ENCODE results near the gene FAM181A. TPM values are rescaled to one million over a fixed set of nuclear protein-coding genes. Genes with fewer than 3 reads are reported as not detected.
A peak's percentile ranks its signal among the peaks of the same experiment; 100 is the strongest.

The FAM181A gene
- total RNA-seq, 4 donors from 2014 or later: not detected

- H3K27ac ChIP-seq: peak overlapping the region; percentile 76 to 91 (median 85)
- TF ChIP-seq POLR2A (IDR thresholded peaks at IDR 0.05) (no peak), EP300 (IDR thresholded peaks at IDR 0.05; ENCODE audit: low read depth) (no peak), POLR2AphosphoS5 (IDR thresholded peaks at IDR 0.05) (no peak), CTCF (IDR thresholded peaks at IDR 0.05) (no peak)
- DNase-seq: no peak
Observed at GRCh38 chr14:93973607-93974006, 46.5 kb downstream of the FAM181A start.

GRCh38 chr14:93974299-93974698 lies 47.2 kb downstream of the FAM181A start:
- WGBS, 2 donors (ENCODE audit: low coverage in 1 of 2): 40 to 89% methylated on average over 1 to 6 of the region's 6 CpGs
- no peaks in the 10 kb centered on the region for H3K9me3 ChIP-seq
- DNase-seq: no peak
- no peak for TF ChIP-seq POLR2A (IDR thresholded peaks at IDR 0.05)
- no peak for TF ChIP-seq EP300 (IDR thresholded peaks at IDR 0.05; ENCODE audit: low read depth)
- no peak for TF ChIP-seq CTCF (IDR thresholded peaks at IDR 0.05)
- no peak for TF ChIP-seq POLR2AphosphoS5 (IDR thresholded peaks at IDR 0.05)
- intact Hi-C loops (cut with DNase I; ENCODE audit: low total_unique reads) (no loop called here), in situ Hi-C loops (cut with MboI; ENCODE audit: low pct_ligation_motif_present in 1 of 4, low pct_unique_long_range_greater_than_20kb in 1 of 4, low sequenced_read_pairs in 3 of 4) (no loop called here)
- H3K4me3 ChIP-seq: peak overlapping the region in 3 of 4 donors; percentile 1 to 43 (median 28)
- H3K27ac ChIP-seq: peak overlapping the region; percentile 76 to 91 (median 85)
- H3K27me3 ChIP-seq: no peaks in the 10 kb centered on the region
- H3K36me3 ChIP-seq: no peaks in the 10 kb centered on the region
- peaks cover 19 to 41% (median 31%) of the 10 kb centered on the region in 4 donors for H3K4me1 ChIP-seq

More at GRCh38 chr14:93973607-93974006, 46.5 kb downstream of the FAM181A start:
- in situ Hi-C loops (cut with MboI; ENCODE audit: low pct_ligation_motif_present in 1 of 4, low pct_unique_long_range_greater_than_20kb in 1 of 4, low sequenced_read_pairs in 3 of 4) (no loop called here), intact Hi-C loops (cut with DNase I; ENCODE audit: low total_unique reads) (no loop called here)
- H3K9me3 ChIP-seq: no peaks in the 10 kb centered on the region
- peaks cover 19 to 39% (median 32%) of the 10 kb centered on the region in 4 donors for H3K4me1 ChIP-seq
- H3K4me3 ChIP-seq: peak overlapping the region in 2 of 4 donors; percentile 28 to 43
- WGBS, 2 donors (ENCODE audit: low coverage in 1 of 2): 86% methylated on average over 6 of the region's 6 CpGs; no CpG with 5 or more reads in 1 of the 2 donors
- no peaks in the 10 kb centered on the region for H3K36me3 ChIP-seq
- no peaks in the 10 kb centered on the region for H3K27me3 ChIP-seq

- peak overlapping the region in 3 of 4 donors; percentile 28 to 43 (median 29) for H3K4me3 ChIP-seq
- DNase-seq: no peak
- H3K4me1 ChIP-seq: peaks cover 14 to 35% (median 27%) of the 10 kb centered on the region in 4 donors
Observed at GRCh38 chr14:93974833-93975232, 47.7 kb downstream of the FAM181A start.

More at GRCh38 chr14:93974833-93975232, 47.7 kb downstream of the FAM181A start:
- TF ChIP-seq CTCF (IDR thresholded peaks at IDR 0.05) (no peak), POLR2AphosphoS5 (IDR thresholded peaks at IDR 0.05) (no peak), EP300 (IDR thresholded peaks at IDR 0.05; ENCODE audit: low read depth) (no peak), POLR2A (IDR thresholded peaks at IDR 0.05) (no peak)
- in situ Hi-C loops (cut with MboI; ENCODE audit: low pct_ligation_motif_present in 1 of 4, low pct_unique_long_range_greater_than_20kb in 1 of 4, low sequenced_read_pairs in 3 of 4) (no loop called here), intact Hi-C loops (cut with DNase I; ENCODE audit: low total_unique reads) (no loop called here)
- no peaks in the 10 kb centered on the region for H3K9me3 ChIP-seq
- H3K36me3 ChIP-seq: no peaks in the 10 kb centered on the region
- 76% methylated on average over 11 of the region's 12 CpGs; no CpG with 5 or more reads in 1 of the 2 donors for WGBS, 2 donors (ENCODE audit: low coverage in 1 of 2)
- H3K27me3 ChIP-seq: no peaks in the 10 kb centered on the region
- peak overlapping the region; percentile 76 to 91 (median 85) for H3K27ac ChIP-seq
